B cell (primary cell): ENCODE data around the gene SLC23A3. TPM values are rescaled to one million over a fixed set of nuclear protein-coding genes. Genes with fewer than 3 reads are reported as not detected.

Experiments used
- ATAC-seq: fragments of 200-7000 bp; cut with Tn5 transposase; one replicate; pipeline ENCODE4 v1.10.0; 2021; ENCODE audit warnings: low read depth, mild to moderate bottlenecking, moderate number of reproducible peaks, moderate library complexity
- CTCF ChIA-PET: fragments of 350-600 bp; sonication (Branson Sonifier 250); formaldehyde crosslinking; loops from one replicate; lab custom pipeline; 2021; ENCODE audit warnings: antibody characterized with exemption, inconsistent platforms; lab: Charles Lee
- POLR2A ChIA-PET: fragments of 350-600 bp; sonication (Branson Sonifier 250); formaldehyde crosslinking; loops from one replicate; lab custom pipeline; 2021; ENCODE audit warnings: antibody characterized with exemption; lab: Charles Lee
- DNase-seq: peaks from one replicate; pipeline ENCODE4 v3.0.0; 2013
- H2AFZ ChIP-seq: 2 replicates; pipeline ENCODE4 v1.6.1; 2012; ENCODE audit warnings: mild to moderate bottlenecking, low read depth, low read length; ENCODE audit not compliant: insufficient read depth, poor library complexity, severe bottlenecking
- H3K27ac ChIP-seq, 2 donors: 1 replicate in 1 of 2; 2 replicates in 1 of 2; pipeline ENCODE4 v1.5.1; 2012 to 2013; ENCODE audit warnings: low read length in 2 of 2, mild to moderate bottlenecking in 2 of 2, moderate library complexity in 1 of 2
- H3K27me3 ChIP-seq, 4 experiments: fragments of 200-600 bp in 1 of 4; sonication (generic) in 1 of 4; replicated peaks in 1 of 4; 1 replicate in 2 of 4; 2 replicates in 2 of 4; pipeline versions ENCODE4 v1.6.1 to v1.7.0; 2013 to 2016; ENCODE audit warnings: low read length in 3 of 4, mild to moderate bottlenecking in 2 of 4, mixed read lengths in 1 of 4, moderate library complexity in 1 of 4; ENCODE audit not compliant: insufficient read depth in 4 of 4, control insufficient read depth in 3 of 4; ENCODE audit errors: control extremely low read depth in 1 of 4
- H3K36me3 ChIP-seq, 2 experiments: replicated peaks in 1 of 2; 1 replicate in 1 of 2; 2 replicates in 1 of 2; pipeline versions ENCODE4 v1.6.1 to v1.7.1; 2013; ENCODE audit warnings: low read length in 1 of 2; ENCODE audit not compliant: insufficient read depth in 2 of 2, control insufficient read depth in 1 of 2; ENCODE audit errors: control extremely low read depth in 1 of 2, extremely low read depth in 1 of 2
- H3K4me1 ChIP-seq, 2 donors: fragments of 200-600 bp in 1 of 2; sonication (generic) in 1 of 2; 1 replicate in 1 of 2; 2 replicates in 1 of 2; pipeline versions ENCODE4 v1.5.1 to v1.6.1; 2013 to 2017; ENCODE audit warnings: low read length in 2 of 2; ENCODE audit not compliant: control insufficient read depth in 2 of 2, insufficient read depth in 2 of 2
- H3K4me2 ChIP-seq: replicated peaks from 2 replicates; pipeline ENCODE3; 2012; ENCODE audit warnings: mild to moderate bottlenecking, low read depth, low read length; ENCODE audit not compliant: poor library complexity, severe bottlenecking
- H3K4me3 ChIP-seq, 5 experiments: fragments of 200-600 bp in 1 of 5; sonication (generic) in 1 of 5; 1 replicate in 3 of 5; 2 replicates in 2 of 5; pipeline versions ENCODE4 v1.5.1 to v1.7.0; 2011 to 2016; ENCODE audit warnings: low read length in 4 of 5, mild to moderate bottlenecking in 4 of 5, low read depth in 2 of 5, control low read depth in 1 of 5, moderate library complexity in 1 of 5; ENCODE audit not compliant: insufficient read depth in 1 of 5; ENCODE audit errors: control extremely low read depth in 1 of 5, extremely low read depth in 1 of 5
- H3K79me2 ChIP-seq: fragments of 200-600 bp; sonication (generic); one replicate; pipeline ENCODE4 v1.6.0; 2016; ENCODE audit warnings: low read length; ENCODE audit not compliant: control insufficient read depth, insufficient read depth
- H3K9ac ChIP-seq: fragments of 200-600 bp; sonication (generic); 2 replicates; pipeline ENCODE4 v1.6.1; 2017; ENCODE audit warnings: mild to moderate bottlenecking, low read length, moderate library complexity
- H3K9me3 ChIP-seq, 3 donors: one replicate each; pipeline versions ENCODE4 v1.6.1 to v1.7.1; 2013; ENCODE audit warnings: low read length in 2 of 3; ENCODE audit not compliant: control insufficient read depth in 2 of 3, insufficient read depth in 1 of 3; ENCODE audit errors: control extremely low read depth in 1 of 3
- H4K20me1 ChIP-seq: 2 replicates; pipeline ENCODE4 v1.6.0; 2012; ENCODE audit warnings: mild to moderate bottlenecking, low read length; ENCODE audit not compliant: insufficient read depth, control insufficient read depth, poor library complexity, severe bottlenecking
- H3K27ac Mint-ChIP-seq: one replicate; pipeline ENCODE4 v1.8.0; 2021; ENCODE audit warnings: mixed read lengths
- H3K27me3 Mint-ChIP-seq: one replicate; pipeline ENCODE4 v1.8.0; 2021; ENCODE audit warnings: mixed read lengths
- H3K4me1 Mint-ChIP-seq: one replicate; pipeline ENCODE4 v1.8.0; 2021; ENCODE audit warnings: mixed read lengths
- H3K4me3 Mint-ChIP-seq: one replicate; pipeline ENCODE4 v1.8.0; 2021; ENCODE audit warnings: mixed read lengths
- H3K9me3 Mint-ChIP-seq: one replicate; pipeline ENCODE4 v1.8.0; 2022; ENCODE audit warnings: mixed read lengths; ENCODE audit not compliant: insufficient read depth
- CTCF ChIP-seq: fragments of 200-600 bp; IDR thresholded peaks from one replicate; pipeline ENCODE4 v1.8.0; 2022; ENCODE audit warnings: antibody characterized with exemption, mild to moderate bottlenecking
- EZH2 ChIP-seq: IDR thresholded peaks from 2 replicates; pipeline ENCODE4 v1.6.1; 2012; ENCODE audit warnings: borderline replicate concordance, low read depth, mild to moderate bottlenecking, moderate library complexity, low read length; ENCODE audit not compliant: insufficient read depth, poor library complexity, severe bottlenecking
- WGBS: methylation state at CpG from one replicate; pipeline ENCODE4 v1.1.5; 2013; ENCODE audit warnings: missing lambda C conversion rate; ENCODE audit not compliant: insufficient coverage; 5-methylcytosine and 5-hydroxymethylcytosine counted together
- intact Hi-C: fragments of 100-400 bp; cut with micrococcal nuclease; formaldehyde crosslinking; loops from one replicate; pipeline ENCODE4 v1.10.0; 2022
- polyA plus RNA-seq: library from polyadenylated mRNA; depleted of rRNA; stranded (reverse); fragments of >200 nt; gene quantifications from 2 replicates; pipeline ENCODE4 v1.2.3, GENCODE V29; 2012
- total RNA-seq, 2 donors: library from RNA; stranded (reverse); fragments of 120-200 nt in 1 of 2; gene quantifications; 1 replicate in 1 of 2; 2 replicates in 1 of 2; pipeline versions ENCODE4 v1.2.3 to v1.2.4, GENCODE V29; 2013 to 2022

SLC23A3 gene
- total and polyA plus RNA-seq, 2 donors (not counting 1 experiment from before 2014, with no cell fraction given), result 2.4 to 15.2 TPM

- no peak overlapping the region for H3K4me2 ChIP-seq
- no peaks in the 10 kb centered on the region for H3K4me1 ChIP-seq
- no peak for DNase-seq
- peaks cover 62% of the 10 kb centered on the region for H4K20me1 ChIP-seq
- no peaks in the 10 kb centered on the region for H3K27me3 ChIP-seq
- intact Hi-C loops, result no loop called here
- TF ChIP-seq EZH2, result no peak
- TF ChIP-seq CTCF, result no peak
- no peak overlapping the region for H2AFZ ChIP-seq
- POLR2A ChIA-PET, result no interaction called here
- H3K9me3 Mint-ChIP-seq, result no peaks in the 10 kb centered on the region
- H3K4me1 Mint-ChIP-seq, result peaks cover 3% of the 10 kb centered on the region
- 96% methylated on average over 6 of the region's 8 CpGs for WGBS
- no peak overlapping the region for H3K9ac ChIP-seq
- no peak for ATAC-seq
- no peak overlapping the region for H3K27ac Mint-ChIP-seq
- no peaks in the 10 kb centered on the region for H3K27me3 Mint-ChIP-seq
- CTCF ChIA-PET, result interaction anchor here (0.6 to 5.0 kb wide), 8 partner anchors 13 to 137 kb away, joined by 3 to 20 read pairs (median 4); no protein-coding TSS in a partner anchor
- H3K36me3 ChIP-seq, result peaks cover 5 to 13% of the 10 kb centered on the region in 2 experiments
- no peak overlapping the region for H3K4me3 ChIP-seq
- H3K4me3 Mint-ChIP-seq, result no peak overlapping the region
- no peaks in the 10 kb centered on the region for H3K9me3 ChIP-seq
- peaks cover 15% of the 10 kb centered on the region for H3K79me2 ChIP-seq
- no peak overlapping the region for H3K27ac ChIP-seq
These were observed 52.8 kb downstream of the SLC23A3 start for GRCh38 chr2:219116776-219117646.
